T follicular helper cell (primary cell): Measurements from ENCODE around the gene DPH1.
"Not testable (repeated sequence)": the region's sequence is repeated elsewhere in the genome, so short reads cannot be mapped to it uniquely, and the experiment has no call there.

Experiments used
- DNase-seq: peaks from one replicate; pipeline ENCODE4 v3.0.0-alpha.2; 2020; ENCODE audit warnings: low read depth
- total RNA-seq, 2 experiments: gene quantifications; one replicate each; lab custom pipeline; 2026; lab: John Stamatoyannopoulos, UW

DPH1 gene
- total RNA-seq: 37.1 to 43.4 reads per million in 2 experiments

GRCh38 chr17:2029911-2030778, at the start of gene DPH1:
DPH1 (plus strand) TSS chr17:2030153; CDS start chr17:2030170, 17 bp downstream.
- peak; percentile 79 for DNase-seq

DNA sequence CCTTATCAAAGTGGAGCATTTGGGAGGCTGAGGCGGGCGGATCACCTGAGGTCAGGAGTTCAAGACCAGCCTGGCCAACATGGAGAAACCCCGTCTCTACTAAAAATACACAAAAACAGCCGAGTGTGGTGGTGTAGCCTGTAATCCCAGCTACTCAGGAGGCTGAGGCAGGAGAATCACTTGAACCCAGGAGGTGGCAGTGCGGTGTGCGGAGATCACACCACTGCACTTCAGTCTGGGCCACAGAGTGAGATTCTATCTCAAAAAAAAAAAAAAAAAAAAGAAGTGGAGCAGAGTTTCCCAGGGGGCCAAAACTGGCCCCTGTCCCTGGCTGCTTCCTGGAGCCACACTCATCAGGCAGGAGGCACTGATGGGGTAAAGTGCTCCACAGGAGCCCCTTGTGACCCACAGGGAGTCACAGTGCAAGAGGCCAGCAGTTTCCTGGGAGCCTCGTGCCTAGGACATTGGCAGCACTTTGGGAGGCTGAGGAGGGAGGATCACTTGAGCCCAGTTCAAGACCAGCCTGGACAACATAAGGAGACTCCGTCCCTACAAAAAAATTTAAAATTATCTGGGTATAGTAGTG, 49.2 kb upstream of the DPH1 start:
- DNase-seq: no peak

DNA sequence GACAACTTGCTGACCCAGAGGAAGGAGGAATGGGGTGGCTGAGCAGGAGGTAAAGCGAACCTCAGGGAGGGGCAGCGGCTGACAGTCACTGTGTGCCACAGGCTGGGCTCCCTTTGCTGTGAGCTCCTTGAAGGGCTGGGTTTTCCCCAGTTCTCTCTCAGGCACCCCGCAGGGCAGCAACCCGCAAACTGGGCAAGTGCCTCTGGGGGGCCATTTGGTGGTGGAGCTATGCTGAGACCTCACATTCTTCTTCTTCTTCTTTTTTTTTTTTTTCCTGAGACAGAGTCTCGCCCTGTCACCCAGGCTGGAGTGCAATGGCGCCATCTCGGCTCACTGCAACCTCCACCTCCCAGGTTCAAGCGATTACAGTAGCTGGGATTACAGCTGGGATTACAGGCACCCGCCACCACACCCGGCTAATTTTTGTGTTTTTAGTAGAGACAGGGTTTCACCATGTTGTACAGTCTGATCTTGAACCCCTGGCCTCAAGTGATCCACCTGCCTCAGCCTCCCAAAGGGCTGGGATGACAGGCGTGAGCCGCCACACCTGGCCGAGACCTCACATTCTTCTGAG, 47.1 kb upstream of the DPH1 start:
- not testable (repeated sequence) for DNase-seq

DNA sequence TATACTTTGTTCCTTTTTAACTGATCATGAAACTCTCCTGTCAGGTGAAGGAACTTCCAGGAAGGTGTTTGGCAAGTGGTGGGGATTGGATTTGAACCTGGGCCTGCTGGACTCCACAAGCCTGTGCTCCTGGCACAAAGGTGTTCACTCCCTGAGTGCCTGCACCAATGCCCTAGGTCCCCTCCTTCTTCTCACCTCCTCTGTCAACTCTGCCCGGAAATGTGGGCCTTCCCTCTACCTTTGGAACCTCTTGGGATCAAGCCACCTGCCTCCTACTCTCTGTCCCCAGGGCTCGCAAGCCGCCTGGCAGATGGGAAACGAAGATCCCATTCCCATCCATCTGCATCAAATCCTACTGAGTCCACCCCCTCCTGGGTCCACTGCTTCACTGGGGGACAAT, 44.9 kb upstream of the DPH1 start:
- DNase-seq: no peak

GRCh38 chr17:1985686-1986085, 44.3 kb upstream of the DPH1 start:
- DNase-seq: no peak

DNA sequence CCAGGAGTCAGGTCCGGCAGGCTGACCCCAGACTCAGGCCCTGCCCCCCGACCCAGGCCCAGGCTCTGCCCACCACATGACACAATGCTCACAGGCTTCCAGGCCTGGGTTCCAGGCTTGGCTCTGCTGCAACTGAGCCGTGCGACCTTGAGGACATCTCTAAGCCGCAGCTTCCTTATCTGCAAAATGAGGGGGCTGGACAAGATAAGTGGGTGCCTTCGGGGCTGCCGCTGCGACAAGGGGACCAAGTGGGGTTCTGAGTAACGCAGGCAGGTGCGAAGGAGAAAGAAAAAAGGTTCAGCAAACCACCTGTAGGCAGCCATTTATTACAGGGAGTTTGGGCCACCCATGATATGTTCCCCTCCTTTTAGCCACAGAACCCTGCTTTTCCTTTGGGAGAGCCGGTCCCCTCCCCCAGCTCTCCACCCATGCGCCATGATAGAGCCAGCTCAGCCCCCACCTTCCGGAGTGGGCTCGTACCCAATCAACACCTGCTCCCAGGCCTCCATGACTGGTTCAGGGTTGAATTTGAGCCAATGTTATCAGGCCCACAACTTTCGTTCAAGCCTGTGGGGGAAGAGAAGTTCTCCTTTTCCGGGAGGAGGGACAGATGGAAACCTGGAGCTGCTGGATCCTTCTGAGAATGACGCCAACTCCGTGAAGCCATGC, 43.0 kb upstream of the DPH1 start:
- DNase-seq: no peak

DNA sequence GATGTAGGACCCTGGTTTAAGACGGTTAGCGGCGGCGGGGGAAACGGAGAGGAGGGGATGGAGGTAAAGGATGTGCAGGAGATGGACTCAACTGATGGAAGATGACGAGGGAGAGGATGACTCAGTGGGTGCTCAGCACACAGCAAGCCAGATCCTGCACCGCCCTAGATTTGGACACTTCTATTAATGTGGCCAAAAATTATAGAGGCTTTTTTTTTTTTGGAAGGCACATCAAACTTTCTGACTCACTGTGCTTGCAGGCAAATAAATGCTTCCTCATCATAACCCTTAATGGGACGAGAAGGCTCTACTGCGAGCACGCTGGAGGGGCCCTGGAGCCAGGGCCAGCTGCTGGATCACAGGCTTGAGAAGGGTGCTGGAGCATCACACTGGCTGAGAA, 40.8 kb upstream of the DPH1 start:
- no peak for DNase-seq

DNA sequence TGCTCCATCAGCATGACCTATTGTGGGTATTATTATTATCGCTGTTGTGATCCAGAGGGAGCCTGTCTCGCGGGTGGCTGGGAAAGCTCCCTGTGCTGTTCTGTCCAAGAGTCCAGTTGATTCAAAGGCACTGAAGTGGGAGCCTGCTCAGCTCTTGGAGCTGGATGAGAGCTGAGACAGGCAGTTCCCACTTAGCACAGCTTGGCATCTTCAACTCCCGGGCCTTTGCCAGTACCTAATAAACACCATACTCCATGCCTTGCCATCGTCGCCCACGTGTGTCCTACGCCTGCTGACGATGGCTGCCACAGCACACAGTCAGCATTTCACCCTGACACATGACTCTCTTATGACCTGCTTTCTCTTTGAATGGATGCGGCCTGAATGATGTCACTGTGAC, 37.4 kb upstream of the DPH1 start:
- DNase-seq: no peak

- DNase-seq: no peak
Measured at GRCh38 chr17:1994707-1995106, 35.2 kb upstream of the DPH1 start.

- DNase-seq: no peak
Measured at GRCh38 chr17:1995321-1995892, 34.5 kb upstream of the DPH1 start.

GRCh38 chr17:1995907-1996799, 33.8 kb upstream of the DPH1 start:
- no peak for DNase-seq

GRCh38 chr17:1996800-1997288, 33.1 kb upstream of the DPH1 start:
- no peak for DNase-seq

DNA sequence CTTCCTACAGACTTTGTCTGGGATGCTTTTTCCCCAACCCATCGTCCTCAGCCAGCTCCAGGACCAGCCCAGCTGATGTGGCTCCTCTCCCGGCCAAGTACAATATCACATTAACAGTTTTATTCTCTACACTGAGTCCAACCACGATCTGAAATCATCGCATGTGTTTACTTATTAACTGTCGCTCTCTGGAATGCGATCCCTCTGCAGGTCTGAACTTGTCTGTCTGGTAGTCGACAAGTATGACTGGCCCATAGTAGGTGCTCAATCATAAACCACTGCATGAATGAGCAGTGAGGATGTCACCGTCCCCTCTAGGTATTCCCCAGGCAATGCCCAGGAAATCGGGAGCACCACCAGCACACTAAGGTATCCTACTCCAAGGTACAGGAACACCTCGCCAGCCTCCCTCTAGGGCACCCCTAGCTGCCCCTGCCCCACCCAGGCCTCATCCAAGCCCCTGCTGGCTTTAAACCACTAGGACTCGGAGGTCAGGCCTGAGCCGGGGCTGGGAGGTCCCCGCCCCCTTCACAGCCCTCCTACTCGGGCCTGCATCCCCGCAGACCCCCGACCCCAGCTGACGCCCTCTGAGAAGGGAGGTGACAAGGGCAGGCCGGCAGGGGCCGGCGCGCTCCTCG, 32.5 kb upstream of the DPH1 start:
- DNase-seq: no peak

DNA sequence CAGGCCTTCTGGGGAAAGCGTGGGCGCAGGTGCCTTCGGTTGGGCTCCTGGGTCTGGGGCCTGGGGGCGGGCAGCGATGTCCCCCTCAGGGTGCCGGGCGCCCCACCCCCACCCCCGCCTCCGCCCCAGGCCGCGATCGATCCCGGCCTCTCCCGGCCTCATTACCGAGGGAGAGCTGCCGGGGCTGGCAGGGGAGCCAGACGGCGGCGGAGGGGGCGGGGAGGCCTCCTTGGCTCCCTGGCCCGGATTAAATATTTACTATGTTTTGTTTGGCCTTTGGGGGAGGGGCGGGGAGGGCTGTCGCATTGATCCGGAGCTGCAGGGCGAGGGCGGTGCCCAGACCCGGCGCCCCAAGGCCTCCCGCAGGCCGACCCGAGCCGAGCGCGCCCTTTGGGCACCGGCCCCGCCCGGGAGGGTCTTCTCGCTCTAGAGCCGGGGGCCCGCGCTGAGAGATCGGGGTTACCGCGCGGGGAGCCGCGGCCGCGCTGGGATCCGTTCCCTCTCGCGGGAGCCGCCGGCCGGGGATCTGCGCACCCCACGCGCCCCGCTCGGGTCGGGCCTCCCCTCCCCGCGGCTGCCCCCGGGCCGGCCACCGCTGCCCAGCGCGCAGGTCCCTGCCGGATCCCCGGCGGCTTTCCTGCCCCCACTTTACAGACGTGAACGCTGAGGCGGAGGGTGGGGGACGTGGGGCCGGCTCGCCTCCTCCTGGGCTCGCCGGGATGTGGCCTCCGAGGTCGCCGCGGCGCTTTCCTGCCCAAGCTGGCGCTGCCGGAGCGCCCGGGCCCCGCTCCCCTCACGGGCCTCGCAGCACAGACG, 31.8 kb upstream of the DPH1 start:
- no peak for DNase-seq

DNA sequence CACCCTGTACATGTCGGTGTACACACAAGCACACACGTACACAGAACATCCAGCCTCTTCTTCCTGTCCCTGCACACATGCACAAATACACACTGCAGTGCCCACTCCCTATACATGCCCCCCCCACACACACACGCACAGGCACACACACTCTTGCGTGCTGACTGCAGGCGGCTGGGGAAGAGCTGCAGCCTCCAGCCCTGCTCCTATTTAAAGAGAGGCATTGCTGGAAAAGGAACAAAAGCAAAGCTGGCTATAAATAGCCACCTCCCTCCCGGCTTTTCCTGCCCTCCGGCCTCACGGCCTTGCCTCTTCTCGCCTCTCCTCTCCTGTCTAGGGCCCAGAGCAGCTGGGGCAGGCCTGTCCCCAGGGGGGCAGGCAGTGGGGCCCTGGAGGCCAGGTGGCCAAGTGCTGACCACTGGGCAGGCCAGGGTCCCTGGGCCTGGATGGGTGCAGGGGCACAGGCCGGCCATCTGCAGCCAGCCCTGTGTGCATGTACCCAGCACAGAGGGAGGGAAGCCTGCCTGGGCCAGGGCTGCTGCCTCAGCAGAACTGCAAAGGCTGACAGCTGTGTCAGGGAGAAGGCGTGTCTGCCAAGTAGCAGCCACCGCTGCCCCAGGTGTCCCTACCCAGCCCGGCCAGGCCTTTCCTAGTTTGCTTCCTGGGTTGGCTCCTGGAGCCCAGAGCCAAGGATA, 30.2 kb upstream of the DPH1 start:
- no peak for DNase-seq

GRCh38 chr17:2002767-2003329, 27.1 kb upstream of the DPH1 start:
- no peak for DNase-seq

DNA sequence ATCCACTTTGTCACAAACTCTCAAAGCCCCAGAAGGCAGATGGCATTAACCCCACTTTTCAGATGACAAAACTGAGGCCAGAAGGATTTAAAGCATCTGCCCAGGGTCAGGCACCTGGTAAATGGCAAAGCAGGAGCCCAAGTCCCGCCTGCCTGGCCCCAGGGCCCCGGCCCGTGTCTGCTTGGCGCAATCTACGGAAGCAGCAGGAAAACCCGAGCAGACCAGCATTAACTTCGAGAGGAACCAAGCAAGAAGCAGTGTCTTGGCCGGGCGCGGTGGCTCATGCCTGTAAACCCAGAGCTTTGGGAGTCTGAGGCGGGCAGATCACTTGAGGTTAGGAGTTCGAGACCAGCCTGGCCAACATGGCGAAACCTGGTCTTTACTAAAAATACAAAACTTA, 26.4 kb upstream of the DPH1 start:
- no peak for DNase-seq

- DNase-seq: no peak
Measured at GRCh38 chr17:2004435-2004952, 25.5 kb upstream of the DPH1 start.
